ENCODE measurements around the gene BRICD5.

DNA sequence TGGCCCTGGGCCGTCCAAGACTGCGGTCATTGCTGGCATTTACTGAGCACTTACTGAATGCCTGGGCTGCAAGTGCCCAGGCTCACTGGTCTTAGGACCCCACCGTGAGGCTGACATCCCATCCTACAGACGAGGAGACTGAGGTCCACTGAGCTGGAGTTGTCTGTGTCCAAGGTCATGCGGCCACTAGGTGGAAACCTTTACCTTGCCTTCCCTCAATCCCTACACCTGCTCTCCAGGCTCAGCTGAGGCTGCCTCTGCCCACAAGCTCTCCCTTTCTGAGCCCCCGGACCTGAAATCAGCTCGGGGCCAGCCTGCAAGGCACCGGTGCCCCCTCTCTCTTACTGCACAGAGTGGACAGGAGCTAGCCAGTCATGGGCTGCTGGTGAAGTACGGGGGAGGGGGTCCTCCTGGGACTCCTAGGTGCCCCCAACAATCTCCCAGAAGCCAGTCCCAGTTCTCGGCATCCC is 15.8 kb downstream of the BRICD5 start:
- TF ChIP-seq, protein P1, sequence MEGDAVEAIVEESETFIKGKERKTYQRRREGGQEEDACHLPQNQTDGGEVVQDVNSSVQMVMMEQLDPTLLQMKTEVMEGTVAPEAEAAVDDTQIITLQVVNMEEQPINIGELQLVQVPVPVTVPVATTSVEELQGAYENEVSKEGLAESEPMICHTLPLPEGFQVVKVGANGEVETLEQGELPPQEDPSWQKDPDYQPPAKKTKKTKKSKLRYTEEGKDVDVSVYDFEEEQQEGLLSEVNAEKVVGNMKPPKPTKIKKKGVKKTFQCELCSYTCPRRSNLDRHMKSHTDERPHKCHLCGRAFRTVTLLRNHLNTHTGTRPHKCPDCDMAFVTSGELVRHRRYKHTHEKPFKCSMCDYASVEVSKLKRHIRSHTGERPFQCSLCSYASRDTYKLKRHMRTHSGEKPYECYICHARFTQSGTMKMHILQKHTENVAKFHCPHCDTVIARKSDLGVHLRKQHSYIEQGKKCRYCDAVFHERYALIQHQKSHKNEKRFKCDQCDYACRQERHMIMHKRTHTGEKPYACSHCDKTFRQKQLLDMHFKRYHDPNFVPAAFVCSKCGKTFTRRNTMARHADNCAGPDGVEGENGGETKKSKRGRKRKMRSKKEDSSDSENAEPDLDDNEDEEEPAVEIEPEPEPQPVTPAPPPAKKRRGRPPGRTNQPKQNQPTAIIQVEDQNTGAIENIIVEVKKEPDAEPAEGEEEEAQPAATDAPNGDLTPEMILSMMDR (conservative IDR thresholded peaks at IDR 0.05 in 1 of 2, IDR thresholded peaks at IDR 0.05 in 1 of 2; ENCODE audit: extremely low read depth in 1 of 2, insufficient read depth in 1 of 2, low read depth in 1 of 2, low read length in 2 of 2), result peak; percentile 59 to 74
- TF ChIP-seq EZH2 (IDR thresholded peaks at IDR 0.05; ENCODE audit: borderline replicate concordance, low read length), result no peak
